Transverse colon (tissue), 4 donors: ENCODE data around the gene ZNRD2.

ENCODE experiments used
- CTCF ChIP-seq, 5 experiments: fragments of 200-600 bp in 3 of 5; fragments of 450-650 bp in 2 of 5; sonication (generic) in 3 of 5; IDR thresholded peaks; 1 replicate in 2 of 5; 2 replicates in 3 of 5; pipeline ENCODE4 v1.5.1; 2016 to 2017; ENCODE audit warnings: antibody characterized with exemption in 5 of 5, inconsistent platforms in 3 of 5, mild to moderate bottlenecking in 2 of 5, moderate library complexity in 1 of 5
- POLR2A ChIP-seq: fragments of 450-650 bp; IDR thresholded peaks from one replicate; pipeline ENCODE4 v1.6.1; 2016; ENCODE audit warnings: antibody characterized with exemption, mild to moderate bottlenecking, moderate library complexity
- POLR2AphosphoS5 ChIP-seq, 3 donors: sonication (generic); formaldehyde crosslinking; IDR thresholded peaks; one replicate each; pipeline ENCODE4 v1.6.1; 2016; ENCODE audit warnings: antibody characterized with exemption in 3 of 3

- TF ChIP-seq CTCF (IDR thresholded peaks at IDR 0.05), result no peak
- no peak for TF ChIP-seq POLR2A
- TF ChIP-seq POLR2AphosphoS5 (IDR thresholded peaks at IDR 0.05), result peak in 1 of 3 donors; percentile 30
Measured at GRCh38 chr11:65558930-65559509, 11.3 kb upstream of the ZNRD2 start.
